ENCODE results near the gene ST14. TPM values are rescaled to one million over a fixed set of nuclear protein-coding genes. Genes with fewer than 3 reads are reported as not detected.

ST14 gene
- total and polyA plus RNA-seq, 10 of the 15 experiments (the other 5 are each of a cell fraction or from before 2014, with no cell fraction given), result 0.02 to 3.9 (median 0.73) TPM; not detected in 2

- ChIA-PET SMC1A (ENCODE audit: uncharacterized antibody, unreplicated experiment) (no interaction called here), RAD21 (ENCODE audit: unreplicated experiment) (no interaction called here), POLR2A (no interaction called here), CTCF (no interaction called here)
- Histone ChIP-seq H3K9me3 (replicated peaks; ENCODE audit: control insufficient read depth, insufficient read depth, low read length) (no peaks in the 10 kb centered on the region), H4K20me1 (ENCODE audit: control insufficient read depth, insufficient read depth) (no peaks in the 10 kb centered on the region), H3K4me2 (ENCODE audit: control insufficient read depth, insufficient read depth) (no peak overlapping the region), H3K4me3 (no peak overlapping the region), H3K36me3 (ENCODE audit: control insufficient read depth in 2 of 2, insufficient read depth in 2 of 2, low read length in 1 of 2) (no peaks in the 10 kb centered on the region), H2AFZ (ENCODE audit: control insufficient read depth, low read depth, low read length) (no peak overlapping the region), H3K9ac (ENCODE audit: control insufficient read depth, insufficient read depth, low read length) (no peak overlapping the region), H3K27me3 (replicated peaks in 1 of 2; ENCODE audit: control insufficient read depth in 2 of 2, insufficient read depth in 2 of 2, low read length in 1 of 2) (no peaks in the 10 kb centered on the region), H3K27ac (ENCODE audit: control insufficient read depth, insufficient read depth) (no peak overlapping the region), H3K4me1 (ENCODE audit: control insufficient read depth, insufficient read depth, low read length) (no peaks in the 10 kb centered on the region), H3K79me2 (ENCODE audit: control insufficient read depth, insufficient read depth, low read length) (no peaks in the 10 kb centered on the region)
- DNase-seq (ENCODE audit: low read depth, low spot score), result no peak
- no peak for ATAC-seq
- FAIRE-seq, result no peak
- 80% methylated on average over 27 of the region's 29 CpGs for WGBS (ENCODE audit: insufficient coverage, insufficient replicate concordance, low lambda C conversion rate, missing lambda C conversion rate)
- in situ Hi-C loops (cut with MboI) (no loop called here), intact Hi-C loops (cut with micrococcal nuclease; ENCODE audit: unreplicated experiment) (no loop called here)
- BruUV-seq (replicated peaks), result no TSS peak
- TF ChIP-seq ZNF274 (IDR thresholded peaks at IDR 0.05; ENCODE audit: insufficient read depth, insufficient read length) (no peak), KLF5 (IDR thresholded peaks at IDR 0.05; ENCODE audit: partially characterized antibody) (no peak), ZSCAN29 (IDR thresholded peaks at IDR 0.05) (no peak), JUND (IDR thresholded peaks at IDR 0.05; ENCODE audit: low read depth, low read length) (no peak), ZBTB33 (IDR thresholded peaks at IDR 0.05) (no peak), HDGF (IDR thresholded peaks at IDR 0.05) (no peak), SRF (IDR thresholded peaks at IDR 0.05; ENCODE audit: low read depth in 2 of 2, low read length in 2 of 2) (no peak), ESRRA (IDR thresholded peaks at IDR 0.05; ENCODE audit: low read length) (no peak), CBFB (IDR thresholded peaks at IDR 0.05; ENCODE audit: low read depth) (no peak), NR2C1 (IDR thresholded peaks at IDR 0.05) (no peak), NR2F1 (conservative IDR thresholded peaks at IDR 0.05) (no peak), PAX8 (IDR thresholded peaks at IDR 0.05) (no peak), EZH2 (IDR thresholded peaks at IDR 0.05; ENCODE audit: borderline replicate concordance, control insufficient read depth, low read depth, low read length) (no peak), POLR2A (IDR thresholded peaks at IDR 0.05; ENCODE audit: low read depth, low read length) (no peak)
Measured at GRCh38 chr11:130190371-130190881, 30.8 kb downstream of the ST14 start.

All from GM12878 (cell line).